Amygdala (tissue), 56 donors: ENCODE measurements around the gene GOLGA6L2.

ENCODE experiments used
- DNase-seq, 56 donors: peaks; one replicate each; lab custom pipeline; 2025; lab: John Stamatoyannopoulos, UW

Gene GOLGA6L2

DNA sequence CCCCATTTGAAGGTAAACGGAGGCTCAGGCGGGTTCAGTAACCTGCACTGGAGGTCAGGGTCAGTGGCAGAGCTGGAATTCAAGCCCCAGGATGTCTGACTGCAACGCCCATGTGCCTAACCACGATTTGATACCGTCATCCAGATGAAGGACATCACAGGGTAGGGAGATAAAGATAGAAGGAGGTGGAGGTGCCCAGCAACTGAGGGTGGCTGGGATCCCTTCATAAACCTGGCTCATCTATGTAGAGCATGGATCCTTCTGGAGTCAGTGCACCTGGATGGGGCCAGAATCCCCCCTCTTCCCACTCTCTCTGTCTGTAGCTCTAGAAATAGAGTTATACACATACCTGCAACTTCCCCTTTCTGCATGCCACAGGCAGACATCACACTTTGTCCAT lies 51.2 kb downstream of the GOLGA6L2 start:
- DNase-seq: no peak

GRCh38 chr15:23395030-23395692 lies 51.9 kb downstream of the GOLGA6L2 start:
- DNase-seq: no peak
